HG02571 (cell line): ENCODE results near the gene CITED2.
"Not testable (repeated sequence)": the region's sequence is repeated elsewhere in the genome, so short reads cannot be mapped to it uniquely, and the experiment has no call there.

Experiments
- ATAC-seq: cut with Tn5 transposase; IDR thresholded peaks from one replicate; pipeline ENCODE4 v1.9.1; 2021; ENCODE audit warnings: mild to moderate bottlenecking, moderate library complexity; ENCODE audit not compliant: unreplicated experiment

Gene CITED2

DNA sequence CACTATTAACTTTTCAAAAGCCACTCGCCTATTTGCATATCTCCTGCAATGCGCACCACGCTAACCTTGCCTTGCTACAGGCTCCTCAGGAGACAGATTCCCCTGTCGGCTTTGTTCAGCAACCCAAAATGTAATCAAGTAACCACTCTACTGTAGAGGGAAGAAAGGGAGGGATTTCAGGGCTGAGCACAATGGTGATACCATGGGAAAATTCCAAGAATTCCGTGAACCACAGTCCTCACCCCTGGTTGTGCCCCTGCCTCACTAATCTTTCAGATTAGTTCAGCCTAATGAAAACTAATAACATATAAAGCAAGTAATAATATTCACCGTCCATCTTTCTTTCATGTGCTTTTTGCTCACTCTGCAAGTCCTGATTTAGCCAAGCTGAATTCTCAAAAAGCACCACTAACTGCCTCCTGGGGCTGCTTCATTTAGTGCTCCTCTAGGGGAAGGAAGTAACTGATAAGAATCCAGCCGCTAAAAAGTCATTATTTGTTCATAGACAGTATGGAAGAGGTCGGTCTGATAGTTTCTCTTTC lies 6.6 kb downstream of the CITED2 start:
- ATAC-seq = no peak

DNA sequence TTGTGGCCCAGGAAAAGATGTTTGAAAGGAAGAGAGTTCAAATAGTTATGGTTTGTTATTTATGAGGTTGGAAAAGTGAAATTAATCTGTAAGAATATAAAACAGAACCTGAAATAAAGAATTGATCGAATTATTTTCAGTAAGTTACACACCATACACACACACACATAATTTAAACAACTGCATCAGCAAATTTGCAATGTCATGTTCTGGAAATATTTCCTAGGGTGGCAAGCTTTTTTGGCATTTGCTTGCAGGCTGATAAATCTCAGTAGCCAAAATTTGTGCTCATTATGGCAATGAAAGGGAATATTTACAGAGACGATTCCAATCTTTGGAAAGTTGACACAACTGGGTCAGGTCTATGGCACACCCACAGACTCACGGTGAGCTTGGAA lies 9.5 kb downstream of the CITED2 start:
- ATAC-seq = no peak

DNA sequence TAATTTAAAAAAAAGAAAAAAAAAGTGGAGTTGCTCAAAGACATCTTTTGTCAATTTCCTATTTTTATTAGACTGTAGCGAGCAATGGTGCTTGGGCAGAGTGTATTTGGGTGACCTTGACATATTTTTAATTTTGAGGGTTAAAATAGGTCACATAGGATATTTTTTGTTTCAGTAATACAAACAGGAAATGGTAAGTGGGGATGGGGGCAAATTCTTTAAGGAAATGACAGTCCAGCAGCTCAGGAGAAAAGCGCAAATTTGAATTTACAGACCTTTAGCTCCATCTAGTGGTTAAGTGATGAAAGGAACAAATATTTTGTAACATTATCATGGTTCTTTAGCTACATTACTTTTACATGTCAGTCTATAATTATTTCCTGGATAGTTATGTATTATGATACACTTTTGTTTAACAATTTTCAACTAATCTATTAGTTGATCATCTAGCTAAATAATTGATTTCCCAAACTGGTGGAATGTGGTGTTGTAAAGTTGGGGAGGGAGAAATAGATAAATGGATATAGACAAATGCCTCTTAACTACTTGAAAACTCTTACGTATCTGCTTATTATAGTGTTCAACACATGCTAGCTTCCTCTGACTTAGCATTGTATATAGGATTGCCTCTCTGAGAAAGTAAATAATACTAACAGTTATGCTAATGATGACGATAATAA lies 10.0 kb downstream of the CITED2 start:
- no peak for ATAC-seq

DNA sequence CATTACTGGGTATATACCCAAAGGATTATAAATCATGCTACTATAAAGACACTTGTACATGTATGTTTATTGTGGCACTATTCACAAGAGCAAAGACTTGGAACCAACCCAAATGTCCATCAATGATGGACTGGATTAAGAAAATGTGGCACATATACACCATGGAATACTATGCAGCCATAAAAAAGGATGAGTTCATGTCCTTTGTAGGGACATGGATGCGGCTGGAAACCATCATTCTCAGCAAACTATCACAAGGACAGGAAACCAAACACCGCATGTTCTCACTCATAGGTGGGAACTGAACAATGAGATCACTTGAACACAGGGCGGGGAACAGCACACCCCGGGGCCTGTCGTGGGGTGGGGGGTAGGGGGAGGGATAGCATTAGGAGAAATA lies 10.7 kb downstream of the CITED2 start:
- not testable (repeated sequence) for ATAC-seq

DNA sequence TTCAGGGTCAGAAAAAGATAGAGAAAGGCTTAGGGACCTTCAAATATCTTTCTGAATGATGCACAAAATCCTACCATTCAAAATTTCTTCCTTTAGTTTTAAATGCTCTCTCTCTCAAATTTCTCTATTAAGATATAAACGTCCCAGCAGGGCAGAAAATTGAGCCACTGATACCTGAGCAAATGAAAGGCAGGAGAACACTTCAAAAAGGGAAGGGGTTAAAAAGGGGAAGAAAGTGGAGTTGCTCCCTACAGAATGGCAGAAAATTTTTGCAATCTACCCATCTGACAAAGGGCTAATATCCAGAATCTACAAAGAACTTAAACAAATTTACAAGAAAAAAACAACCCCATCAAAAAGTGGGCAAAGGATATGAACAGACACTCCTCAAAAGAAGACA lies 11.3 kb downstream of the CITED2 start:
- ATAC-seq = not testable (repeated sequence)

DNA sequence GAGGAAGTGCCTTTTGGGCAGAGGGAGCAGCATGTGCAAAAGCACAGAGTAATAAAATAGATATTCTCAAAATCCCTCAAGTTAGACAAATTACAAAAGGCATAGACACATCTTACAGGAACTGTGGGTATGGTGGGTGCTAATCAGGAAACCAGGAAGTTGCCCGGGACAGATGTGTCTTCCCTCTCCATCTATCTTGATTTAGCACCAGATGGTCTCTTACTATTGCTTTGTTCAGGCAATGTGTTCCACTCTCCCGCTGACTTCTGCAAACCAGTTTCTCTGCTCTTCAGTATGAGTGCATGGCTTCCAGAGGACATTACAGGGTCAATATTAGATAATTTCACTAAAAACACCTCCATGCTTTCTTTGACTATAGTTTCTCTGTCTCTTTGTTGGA lies 13.2 kb downstream of the CITED2 start:
- no peak for ATAC-seq

DNA sequence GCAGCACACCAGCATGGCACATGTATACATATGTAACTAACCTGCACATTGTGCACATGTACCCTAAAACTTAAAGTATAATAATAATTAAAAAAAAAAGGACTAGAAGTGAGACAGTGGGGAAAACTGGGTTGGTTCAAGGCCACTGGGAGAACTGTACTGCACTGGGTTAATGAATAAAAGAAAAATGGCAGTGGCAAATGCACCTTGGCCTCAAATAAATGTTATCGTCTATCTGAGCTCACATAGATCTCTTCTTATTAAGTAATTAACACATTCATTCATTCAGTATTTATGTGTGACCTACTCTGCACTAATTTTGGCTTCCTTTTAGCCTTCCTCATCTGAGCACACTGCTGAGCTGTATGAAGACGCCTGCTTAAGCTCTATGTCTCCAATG lies 17.5 kb downstream of the CITED2 start:
- no peak for ATAC-seq

DNA sequence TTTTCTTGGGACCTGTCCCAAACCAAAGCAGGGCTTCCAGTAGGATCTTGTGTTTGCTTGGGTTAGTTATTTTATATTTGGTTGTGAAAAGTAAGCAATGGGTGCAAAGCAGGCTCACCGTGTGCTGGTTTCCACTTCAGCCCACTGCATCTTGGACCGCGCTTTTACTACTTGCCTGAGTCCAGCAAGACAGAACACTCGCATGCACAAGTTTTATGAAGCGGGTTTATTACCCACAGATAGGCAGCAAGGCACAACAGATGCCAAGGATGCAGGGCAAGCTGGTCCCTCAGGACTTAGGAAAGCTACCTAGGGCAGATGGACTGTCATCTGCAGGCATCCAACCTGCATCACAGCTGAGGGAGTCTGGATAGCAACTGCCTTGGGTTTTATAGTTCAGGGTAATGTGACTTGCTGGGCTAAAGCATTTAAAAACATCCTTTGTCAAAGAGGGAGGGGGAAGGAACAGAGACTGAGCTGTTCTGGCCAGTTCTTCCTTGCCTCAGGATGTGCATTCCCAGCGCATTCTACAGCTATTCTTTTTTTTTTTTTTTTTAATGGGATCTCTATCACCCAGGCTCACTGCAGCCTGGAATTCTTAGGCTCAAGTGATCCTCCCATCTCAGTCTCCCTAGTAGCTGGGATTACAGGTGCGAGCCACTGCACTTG lies 18.5 kb downstream of the CITED2 start:
- no peak for ATAC-seq

DNA sequence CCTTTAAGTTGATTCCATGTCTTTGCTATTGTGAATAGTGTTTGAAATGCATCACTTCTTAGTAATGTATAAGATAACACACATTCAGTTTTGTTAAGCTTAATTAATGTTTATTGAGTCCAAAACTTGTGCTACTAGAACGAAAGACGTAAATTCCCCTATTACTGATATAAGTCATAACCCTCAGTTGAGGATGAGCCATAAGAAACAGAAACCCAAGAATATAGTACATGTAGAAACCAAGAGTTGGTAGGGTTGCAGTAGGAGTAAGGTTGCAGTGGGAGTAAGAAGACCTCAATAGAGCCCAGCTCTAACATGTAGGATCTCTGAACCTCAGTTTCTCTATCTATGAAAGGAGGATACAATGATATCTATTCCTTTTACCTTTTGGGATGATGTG lies 19.3 kb downstream of the CITED2 start:
- ATAC-seq = peak; percentile 54

DNA sequence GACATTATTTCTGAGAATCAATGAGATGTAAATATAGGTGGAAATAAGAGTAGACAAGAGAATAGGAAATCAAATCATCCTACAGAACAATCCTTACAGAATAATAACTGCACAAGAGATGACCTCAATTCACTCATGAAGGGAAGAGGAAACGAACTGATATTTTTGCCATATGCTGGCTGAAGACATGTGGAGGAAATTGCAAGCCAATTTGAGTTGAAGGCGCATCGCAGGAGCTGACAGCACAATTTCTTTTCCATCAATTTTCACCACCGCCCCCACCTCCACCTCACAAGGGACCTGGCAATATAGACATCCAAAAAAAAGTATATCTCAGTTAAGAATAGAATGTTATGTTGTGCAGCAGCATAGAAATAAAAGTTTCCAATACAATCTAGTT lies 20.3 kb downstream of the CITED2 start:
- ATAC-seq = no peak

DNA sequence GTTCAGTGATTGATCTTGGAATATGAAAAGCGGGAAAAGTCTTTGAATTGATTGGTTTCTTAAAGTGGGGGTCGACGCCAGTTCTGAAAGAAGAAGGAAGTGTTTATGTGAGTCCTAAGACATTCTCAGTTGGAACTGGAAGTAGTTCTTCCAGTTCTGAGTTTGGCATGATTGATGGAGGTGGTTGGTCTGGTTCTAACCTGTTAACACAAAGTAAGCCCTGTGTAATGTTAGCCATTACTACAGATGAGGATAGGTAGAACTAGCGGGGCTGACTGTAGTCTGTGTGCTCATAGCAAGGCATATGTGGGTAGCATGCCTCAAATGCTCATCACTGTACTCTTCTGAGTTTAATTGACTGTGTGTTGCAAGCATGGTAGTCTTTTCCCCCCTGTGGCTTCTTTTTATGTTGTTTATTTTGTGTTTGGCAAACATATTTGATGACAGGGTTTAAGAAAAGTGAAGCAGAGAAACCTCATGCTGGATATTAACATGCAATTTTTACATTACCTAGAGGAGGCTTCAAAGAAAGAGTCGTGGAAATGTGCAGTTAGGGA lies 24.9 kb downstream of the CITED2 start:
- no peak for ATAC-seq

DNA sequence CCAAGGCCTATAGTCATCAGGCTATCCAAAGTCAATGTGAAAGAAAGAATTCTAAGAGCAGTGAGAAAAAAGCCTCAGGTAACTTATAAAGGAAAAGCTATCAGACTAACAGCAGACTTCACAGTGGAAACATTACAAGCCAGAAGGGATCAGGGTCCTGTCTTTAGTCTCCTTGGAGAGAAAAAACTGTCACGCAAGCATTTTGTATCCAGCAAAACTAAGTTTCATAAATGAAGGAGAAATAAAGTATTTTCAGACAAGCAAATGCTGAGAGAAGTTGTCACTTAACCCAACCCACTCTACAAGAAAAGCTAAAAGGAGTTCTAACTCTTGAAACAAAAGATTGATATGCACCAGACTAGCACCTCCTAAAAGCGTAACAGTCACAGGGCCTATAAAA lies 28.1 kb downstream of the CITED2 start:
- no peak for ATAC-seq

DNA sequence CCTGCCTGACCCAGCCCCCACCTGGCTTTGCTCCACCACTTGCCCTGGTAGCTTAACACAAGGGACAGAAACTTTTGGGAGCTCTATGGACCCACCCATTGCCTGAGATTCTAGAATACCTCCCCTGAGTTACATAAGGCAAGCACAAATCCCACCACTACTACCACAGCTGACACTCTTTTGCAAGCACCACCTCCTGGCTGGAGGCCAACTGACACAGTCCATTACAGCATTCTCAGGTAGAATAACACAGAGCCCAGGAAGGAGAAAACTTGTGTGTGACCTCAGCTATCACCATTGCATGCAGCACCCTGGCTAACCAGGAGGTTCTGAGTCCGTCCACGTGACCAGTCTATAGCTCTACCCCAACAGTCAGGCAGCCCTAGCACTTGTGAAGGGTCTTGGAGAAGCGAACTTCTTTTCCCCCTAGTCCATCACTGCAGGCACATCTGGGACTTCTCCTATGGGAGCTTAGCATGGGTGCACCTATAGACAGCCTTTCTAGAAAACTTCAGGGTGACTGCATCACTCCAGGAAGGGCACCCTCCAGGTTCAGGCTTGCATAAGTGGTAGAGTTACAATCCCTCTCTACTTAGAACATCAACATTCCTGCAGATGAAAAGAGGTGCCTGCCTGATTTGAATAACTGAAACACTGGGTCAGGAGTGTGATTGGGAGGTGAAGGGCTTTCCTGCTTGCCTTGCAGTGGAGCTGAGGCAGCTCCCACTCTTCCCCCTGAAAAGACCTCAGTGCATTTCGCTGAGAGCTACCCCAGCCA lies 30.1 kb downstream of the CITED2 start:
- ATAC-seq = no peak

DNA sequence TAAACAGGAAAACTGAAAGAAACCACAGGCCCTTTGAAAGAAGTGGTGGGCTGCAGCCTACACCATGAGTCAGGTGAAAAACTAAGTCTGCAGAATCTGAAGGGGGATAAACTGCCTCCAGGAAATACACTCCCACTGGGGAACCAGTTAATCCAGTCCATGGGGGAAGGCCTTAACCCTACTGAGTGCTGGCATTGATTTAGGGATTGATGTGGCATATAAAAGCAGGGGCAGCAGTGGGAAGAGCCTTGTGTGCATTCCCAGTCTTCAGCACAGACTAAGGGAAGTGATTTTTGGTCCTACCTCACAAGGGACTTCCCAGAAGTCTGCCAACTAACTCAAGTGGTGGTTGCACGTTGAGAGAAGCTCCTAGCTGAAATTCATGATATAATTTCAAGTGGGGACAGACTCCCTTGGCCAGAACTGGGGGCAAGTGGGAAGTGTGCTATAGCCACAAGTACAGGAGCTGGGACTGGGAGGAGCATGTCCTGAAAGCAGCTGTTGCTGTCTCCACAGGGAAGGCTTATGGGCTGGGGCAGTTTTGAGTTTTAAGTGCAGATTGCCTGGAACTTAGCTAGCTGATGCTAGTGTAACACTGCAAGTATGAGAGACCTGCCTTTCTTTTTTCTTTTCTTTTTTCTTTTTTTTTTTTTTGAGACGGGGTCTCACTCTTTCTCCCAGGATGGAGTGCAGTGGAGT lies 31.2 kb downstream of the CITED2 start:
- ATAC-seq = no peak

DNA sequence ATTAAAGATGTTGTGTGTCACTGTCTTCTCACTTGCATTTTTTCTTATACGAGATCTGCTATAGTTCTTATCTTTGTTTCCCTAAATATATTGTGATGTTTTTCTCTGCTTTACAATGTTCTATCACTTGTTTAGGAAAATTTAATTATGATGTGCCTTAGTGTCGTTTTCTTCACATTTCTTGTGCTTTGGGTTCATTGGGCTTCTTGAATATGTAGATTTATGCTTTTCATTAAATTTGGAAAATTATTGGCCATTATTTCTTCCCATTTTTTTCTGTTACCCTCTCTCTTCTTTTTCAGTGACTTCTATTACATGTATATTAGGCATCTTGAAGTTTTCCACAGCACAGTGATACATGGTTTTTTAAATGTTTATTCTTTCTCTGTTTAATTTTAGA lies 33.4 kb downstream of the CITED2 start:
- ATAC-seq = no peak

DNA sequence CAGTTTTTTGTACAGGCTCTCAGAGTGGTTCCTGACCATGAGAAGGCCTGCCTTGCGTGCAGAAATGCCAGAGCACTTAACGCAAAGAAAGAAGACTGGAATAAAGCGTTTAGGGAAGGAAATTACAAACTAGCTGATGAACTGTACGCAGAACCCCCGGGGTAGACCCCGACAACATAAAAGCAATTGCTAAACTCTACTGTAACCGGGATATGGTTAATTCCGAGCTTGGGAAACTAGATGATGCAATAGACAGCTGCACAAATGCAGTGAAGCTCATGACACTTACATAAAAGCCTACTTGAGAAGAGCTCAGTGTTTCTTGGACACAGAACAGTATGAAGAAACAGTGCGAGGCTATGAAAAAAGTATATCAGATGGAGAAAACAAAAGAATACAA lies 35.7 kb downstream of the CITED2 start:
- ATAC-seq = no peak

DNA sequence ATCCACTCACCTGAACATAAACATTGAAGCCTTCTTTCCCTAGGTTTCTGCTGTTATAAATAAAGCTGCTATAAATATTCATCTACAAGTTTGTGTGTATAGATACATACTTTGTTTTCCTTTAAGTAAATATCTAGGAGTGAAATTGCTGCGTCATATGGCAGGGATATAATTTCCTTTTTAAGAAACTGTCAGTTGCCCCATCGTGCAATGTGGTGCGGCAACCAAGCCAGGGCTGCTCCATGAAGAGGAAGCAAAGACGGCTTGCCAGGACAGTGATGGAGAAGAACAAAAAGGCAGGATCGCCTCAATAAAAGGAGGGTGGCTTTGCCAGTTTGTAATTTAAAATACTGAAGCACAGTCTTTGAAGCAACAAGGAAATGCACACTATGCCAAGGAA lies 36.6 kb downstream of the CITED2 start:
- no peak for ATAC-seq

DNA sequence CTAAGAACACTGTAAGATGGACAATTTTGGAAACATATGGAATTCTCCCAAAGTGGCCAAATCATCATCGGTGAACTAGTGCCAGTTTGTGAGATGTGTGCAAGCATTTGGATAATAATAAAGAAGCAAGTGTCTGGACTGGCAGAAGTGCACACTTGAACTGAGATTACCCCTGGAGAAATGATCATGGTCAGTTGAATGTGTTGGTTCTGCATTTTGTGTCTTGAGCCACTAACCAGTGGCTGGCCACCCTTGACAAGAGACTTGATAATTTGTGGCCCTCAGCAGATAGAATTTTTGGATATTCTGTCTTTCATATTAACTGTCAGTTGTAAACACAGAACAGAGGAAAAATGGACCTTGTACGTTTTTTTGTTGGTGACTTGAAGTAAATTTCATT lies 37.4 kb downstream of the CITED2 start:
- ATAC-seq = no peak

DNA sequence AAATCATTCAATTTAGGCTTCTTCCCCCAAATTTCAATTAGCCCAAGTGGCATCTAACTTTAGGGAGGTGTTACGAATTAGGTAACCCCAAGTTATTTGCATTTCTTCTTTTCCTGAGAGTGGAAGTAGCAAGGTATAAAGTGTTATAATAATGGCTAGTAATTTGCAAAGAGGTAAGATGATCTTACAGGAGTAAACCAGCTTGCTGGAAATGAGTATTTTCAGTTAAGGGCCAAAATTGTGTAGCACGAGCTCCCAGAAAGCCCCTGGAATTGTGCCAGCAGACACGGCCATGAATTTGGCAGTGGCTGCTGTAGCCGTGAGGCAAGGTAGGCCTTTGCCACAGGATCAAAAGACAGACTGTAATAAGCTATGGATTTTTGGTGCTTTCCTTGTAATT lies 38.0 kb downstream of the CITED2 start:
- ATAC-seq = peak; percentile 50

DNA sequence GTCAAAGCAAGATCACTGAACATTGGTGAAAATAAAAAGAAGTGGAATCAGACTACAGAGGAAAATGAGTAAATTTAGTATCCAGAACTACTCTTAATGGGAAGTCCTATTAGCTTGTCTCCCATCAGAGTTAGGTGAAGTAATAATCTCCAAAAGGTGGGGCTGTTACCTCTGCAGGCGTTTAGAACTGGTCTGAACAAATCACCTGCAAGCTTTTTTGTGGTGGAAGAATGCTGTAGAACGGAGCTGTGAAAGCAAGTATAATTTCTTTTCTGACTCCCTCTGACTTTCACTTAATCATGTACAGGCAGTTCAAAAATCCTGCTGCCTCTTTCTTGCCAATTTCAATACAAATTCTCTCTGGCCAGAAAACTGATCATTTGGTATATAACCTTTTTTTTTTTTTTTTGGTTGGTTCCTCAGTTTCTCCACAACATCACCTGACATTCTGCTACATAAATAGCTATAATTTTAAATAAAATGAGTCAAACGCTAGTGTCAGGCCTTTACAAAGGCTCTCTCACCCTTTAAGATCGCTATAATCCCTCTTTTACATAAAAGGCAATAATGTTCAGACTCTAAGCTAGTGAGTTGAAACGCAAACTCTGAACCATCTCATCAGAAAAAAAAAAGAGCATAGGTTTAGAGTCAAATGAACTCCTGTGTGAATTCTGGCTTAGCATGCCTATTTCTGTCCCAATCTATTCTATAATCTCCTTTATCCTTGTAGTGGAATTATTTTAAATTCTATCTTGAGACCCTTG lies 38.8 kb downstream of the CITED2 start:
- ATAC-seq = no peak
